Right forelimb (tissue), 1 donor: ENCODE results near the gene VEZF1.
A peak's percentile ranks its signal among the peaks of the same experiment; 100 is the strongest.
"Not testable (repeated sequence)": the region's sequence is repeated elsewhere in the genome, so short reads cannot be mapped to it uniquely, and the experiment has no call there.

Experiments used
- DNase-seq: peaks from one replicate; pipeline ENCODE4 v3.0.0-alpha.2; 2018

The VEZF1 gene

GRCh38 chr17:57971572-57971971, 16.5 kb downstream of the VEZF1 start:
- DNase-seq = no peak

DNA sequence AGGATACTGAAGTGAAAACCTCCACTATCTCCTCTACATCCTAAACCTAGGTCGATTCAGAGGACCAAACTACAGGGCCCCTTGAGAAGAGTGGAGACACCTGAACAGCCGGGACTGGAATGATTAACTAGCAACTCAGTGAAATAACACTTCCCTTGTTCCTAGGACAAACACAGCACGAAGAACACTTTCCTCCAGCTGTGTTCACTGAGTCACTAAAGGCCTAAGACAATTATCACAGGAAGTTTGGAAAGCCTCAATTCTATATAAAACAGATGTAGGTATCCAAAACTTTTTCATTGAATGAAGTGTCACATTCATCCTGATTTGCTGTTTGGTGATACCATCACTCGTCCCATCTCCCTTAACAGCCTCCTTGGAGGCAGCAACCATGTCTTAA, 17.3 kb downstream of the VEZF1 start:
- DNase-seq = no peak

GRCh38 chr17:57968456-57968855, 19.6 kb downstream of the VEZF1 start:
- DNase-seq = no peak

- no peak for DNase-seq
These were observed 21.2 kb downstream of the VEZF1 start for GRCh38 chr17:57966875-57967274.

DNA sequence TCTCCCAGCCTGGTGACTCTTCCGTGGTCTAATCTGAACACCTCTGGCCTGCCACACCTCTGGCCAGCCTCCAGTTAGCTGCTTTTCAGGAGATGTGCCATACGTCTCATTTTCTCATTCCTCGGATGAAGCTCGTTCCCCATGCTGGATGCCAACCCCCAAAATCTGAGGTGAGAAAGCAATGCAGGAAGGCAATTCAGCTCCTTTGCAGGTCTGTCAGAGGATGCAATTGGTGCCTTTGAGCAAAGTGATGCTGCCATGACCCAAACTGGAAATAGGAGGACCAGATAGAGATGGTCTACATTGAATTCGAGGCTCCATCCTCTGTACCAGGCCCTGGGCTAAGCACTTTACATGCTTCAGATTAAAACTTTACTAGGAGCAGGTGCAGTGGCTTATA, 21.8 kb downstream of the VEZF1 start:
- no peak for DNase-seq

GRCh38 chr17:57965521-57966160, 22.4 kb downstream of the VEZF1 start:
- DNase-seq = no peak

GRCh38 chr17:57963149-57963511, 24.9 kb downstream of the VEZF1 start:
- DNase-seq = no peak

DNA sequence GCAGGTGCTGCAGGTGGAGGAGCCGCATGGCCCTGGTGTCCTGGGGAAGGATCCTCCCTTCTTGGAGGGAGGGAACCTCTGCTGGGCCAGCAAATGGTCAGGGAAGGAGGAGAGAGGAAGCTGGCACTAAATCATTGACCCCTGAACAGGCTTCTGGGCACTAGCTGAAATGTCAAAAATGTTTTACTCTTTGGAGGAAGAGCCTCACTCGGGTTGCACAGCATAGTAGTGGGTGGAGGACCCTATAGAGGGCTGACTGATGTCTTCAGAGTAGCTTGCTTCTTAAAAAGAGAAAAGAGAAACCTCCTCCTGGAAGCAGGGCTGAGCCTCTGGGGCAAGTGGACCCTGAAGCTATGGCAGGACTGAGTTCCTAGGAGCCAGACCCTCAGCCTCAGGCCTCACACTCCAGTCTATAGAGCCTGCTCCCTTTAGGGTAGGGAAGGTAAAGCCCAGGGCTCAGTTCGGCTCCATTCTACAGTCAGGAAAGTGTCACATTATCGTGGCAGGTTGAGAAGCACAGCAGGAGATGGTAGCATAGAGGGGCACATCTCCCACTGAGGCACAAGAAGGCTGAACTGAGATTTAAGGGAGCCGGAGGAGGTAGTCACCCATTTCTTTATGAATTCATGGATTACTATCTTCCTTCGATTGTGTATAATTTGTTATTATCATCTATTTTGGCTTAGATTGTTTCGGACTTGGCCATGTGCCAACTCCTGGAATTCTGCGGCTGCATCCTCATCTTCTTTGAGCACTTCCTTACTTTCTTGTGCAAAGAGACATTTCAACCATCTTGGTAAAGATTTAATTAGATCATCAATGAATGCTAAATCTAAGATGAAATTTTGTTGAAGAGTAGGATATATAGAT, 25.5 kb downstream of the VEZF1 start:
- DNase-seq = no peak

DNA sequence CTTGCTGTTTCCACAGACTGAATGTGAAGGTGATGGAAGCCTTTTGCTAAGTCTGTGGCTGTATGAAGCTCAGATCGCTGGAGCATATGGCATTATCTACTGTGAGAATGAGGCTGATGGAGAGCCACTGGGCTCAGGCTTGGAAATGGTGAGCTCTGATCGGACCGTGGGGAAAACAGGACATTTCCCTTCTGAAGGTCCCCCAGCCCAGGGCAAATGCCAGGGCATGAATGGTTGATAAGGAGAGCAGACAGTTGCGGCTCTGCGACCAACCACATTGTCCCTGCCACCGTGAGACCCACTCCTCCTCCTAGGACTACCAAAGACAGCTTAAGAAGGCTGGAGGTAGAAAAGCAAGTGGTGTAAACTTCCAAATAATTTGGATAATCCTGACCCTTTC, 28.1 kb downstream of the VEZF1 start:
- no peak for DNase-seq

- not testable (repeated sequence) for DNase-seq
These were observed 29.7 kb downstream of the VEZF1 start for GRCh38 chr17:57958391-57958790.

- DNase-seq = no peak
These were observed 30.2 kb downstream of the VEZF1 start for GRCh38 chr17:57957886-57958285.

GRCh38 chr17:57957120-57957850, 30.8 kb downstream of the VEZF1 start:
- DNase-seq = no peak

GRCh38 chr17:57956291-57957119, 31.5 kb downstream of the VEZF1 start:
- DNase-seq = no peak

DNA sequence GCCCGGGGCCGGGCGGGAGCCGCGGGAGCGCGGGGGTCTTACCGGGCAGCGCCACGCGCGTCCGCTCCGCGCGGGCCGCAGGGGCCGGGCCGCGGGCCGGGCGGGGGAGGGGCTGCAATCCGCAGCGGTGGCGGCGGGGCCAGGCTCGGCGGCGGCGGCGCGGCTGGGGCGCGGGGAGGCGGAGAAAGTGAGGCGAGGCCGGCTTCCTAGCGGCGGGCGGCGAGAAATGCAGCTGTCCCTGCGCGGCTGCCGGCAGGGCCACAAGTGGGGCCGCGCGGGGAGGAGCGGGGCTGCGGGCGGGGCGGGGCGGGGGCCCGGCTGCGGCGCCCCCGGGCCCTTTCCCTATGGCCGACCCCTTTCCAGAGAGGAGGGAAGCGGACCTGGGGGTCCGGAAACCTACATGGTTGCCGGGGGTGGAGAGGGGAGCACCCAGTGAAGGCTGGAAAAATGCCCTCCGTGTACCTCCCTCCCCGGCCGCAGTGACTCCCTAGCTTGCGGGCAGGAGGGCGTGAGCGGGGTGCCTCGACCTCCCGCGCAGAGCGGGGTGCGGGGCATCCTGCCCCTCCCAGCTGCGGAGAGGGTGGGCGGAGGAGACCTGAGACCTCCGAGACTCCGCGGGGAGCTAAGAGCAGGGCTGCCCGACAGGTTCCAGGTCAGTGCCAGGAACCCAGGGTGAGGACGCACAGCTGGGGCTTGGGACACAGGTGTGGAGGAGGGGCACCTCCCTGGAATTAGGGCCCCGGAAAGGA, 32.7 kb downstream of the VEZF1 start, which contains the start of gene CUEDC1:
Gene CUEDC1, minus strand, starts transcription at position 230 of the 749 bp plus-strand sequence. CDS start 69,848 bp downstream, outside the sequence.
- peak; percentile 87 for DNase-seq

DNA sequence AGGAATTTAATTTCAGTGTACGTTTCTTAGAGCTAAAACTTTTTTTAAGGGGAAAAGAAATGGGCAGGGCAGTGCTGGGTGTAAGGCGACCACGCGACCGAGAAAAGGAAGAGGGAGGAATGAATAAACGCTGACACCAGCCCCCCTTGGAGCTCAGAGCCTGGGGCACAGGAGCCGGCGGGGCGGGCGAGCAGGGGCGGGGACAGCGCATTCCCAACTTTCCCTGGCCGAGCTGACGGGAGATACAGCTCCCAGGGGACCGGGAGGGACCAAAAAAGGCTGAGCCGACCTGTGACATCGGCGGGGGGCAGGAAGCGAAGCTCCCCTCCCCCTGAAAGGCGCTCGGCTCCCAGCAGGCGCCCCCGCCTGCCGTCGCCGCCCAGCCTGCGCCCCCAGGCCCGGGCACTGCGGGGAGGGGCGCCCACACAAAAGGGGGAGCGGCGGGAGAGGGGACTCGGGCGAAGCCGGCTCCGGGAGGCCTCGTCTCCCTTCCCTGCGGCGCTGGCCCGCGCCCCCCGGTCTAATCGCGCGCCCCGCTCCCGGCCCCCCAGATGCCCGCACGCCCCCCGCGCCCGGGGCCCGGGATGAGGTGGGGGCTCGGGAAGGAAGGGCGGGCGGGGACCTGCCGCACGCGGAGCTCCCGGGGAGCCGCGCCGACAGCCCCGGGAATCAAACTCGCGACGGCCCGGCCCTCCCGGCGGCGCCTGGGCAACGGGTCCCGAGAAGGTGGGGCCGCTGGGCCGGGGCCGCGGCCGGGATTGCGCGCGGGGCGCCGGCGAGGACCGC, 33.5 kb downstream of the VEZF1 start:
- peak; percentile 84 for DNase-seq

- peak; percentile 39 for DNase-seq
These were observed 34.2 kb downstream of the VEZF1 start for GRCh38 chr17:57953705-57954396.

GRCh38 chr17:57953219-57953618, 34.8 kb downstream of the VEZF1 start:
- no peak for DNase-seq

- DNase-seq = peak; percentile 34
These were observed 38.4 kb downstream of the VEZF1 start for GRCh38 chr17:57949649-57950048.

- peak; percentile 45 for DNase-seq
These were observed 39.3 kb downstream of the VEZF1 start for GRCh38 chr17:57948555-57949420.
